GM19025 (cell line): Measurements from ENCODE around the gene SLA2.
"Not testable (repeated sequence)": the region's sequence is repeated elsewhere in the genome, so short reads cannot be mapped to it uniquely, and the experiment has no call there.

ENCODE experiments used
- ATAC-seq: cut with Tn5 transposase; IDR thresholded peaks from one replicate; pipeline ENCODE4 v1.9.1; 2021; ENCODE audit warnings: mild to moderate bottlenecking, low read depth, moderate library complexity; ENCODE audit not compliant: unreplicated experiment

Gene SLA2

DNA sequence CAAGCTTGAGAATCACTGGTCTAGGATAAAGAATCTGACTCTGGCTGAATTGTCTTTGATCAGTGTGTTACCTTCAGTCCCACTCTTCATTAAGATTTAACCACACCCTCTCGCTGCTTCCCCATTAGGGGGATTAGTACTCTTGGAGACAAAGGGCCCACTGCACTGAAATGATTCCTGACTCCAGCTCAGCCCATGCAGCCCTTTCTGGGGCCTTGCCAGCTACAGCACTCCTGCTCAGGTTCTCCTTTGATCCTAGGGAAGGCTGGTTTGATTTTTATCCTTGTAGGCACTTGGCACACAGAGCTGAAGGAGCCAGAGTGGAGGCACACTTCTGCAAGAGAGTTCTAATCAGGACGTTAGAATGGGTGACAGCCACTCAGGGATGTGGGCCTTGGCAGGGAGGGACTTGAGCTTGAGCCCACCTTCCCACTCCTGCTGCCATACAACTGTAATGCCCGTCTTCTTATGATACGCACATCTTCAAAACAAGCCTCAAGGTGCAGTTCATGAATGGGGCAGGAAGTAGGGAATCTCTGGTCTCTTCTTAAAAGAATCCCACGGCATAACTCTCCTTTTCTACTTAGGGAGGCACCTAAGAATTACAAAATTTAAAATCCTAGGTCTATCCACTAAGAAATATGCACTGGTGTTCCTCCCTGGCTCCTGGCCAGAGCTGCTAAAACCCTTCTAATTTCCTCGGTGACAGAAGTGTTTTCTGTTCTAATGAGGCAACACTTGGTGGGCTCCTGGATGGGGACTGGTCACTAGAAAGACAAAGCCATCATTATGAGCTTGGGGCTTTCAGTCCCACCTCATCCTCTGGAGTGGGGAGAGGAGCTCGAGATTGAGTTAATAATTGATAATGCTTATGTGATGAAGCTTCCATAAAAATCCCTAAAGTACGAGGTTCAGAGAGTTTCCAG lies 1.5 kb upstream of the SLA2 start:
- no peak for ATAC-seq

GRCh38 chr20:36646678-36647077 lies 682 bp upstream of the SLA2 start:
- no peak for ATAC-seq

- no peak for ATAC-seq
Measured at GRCh38 chr20:36645353-36645752, 643 bp downstream of the SLA2 start.

- no peak for ATAC-seq
Measured at GRCh38 chr20:36644706-36645095, 1.3 kb downstream of the SLA2 start.

- ATAC-seq, result no peak
Measured at GRCh38 chr20:36644032-36644705, 1.8 kb downstream of the SLA2 start.

GRCh38 chr20:36642136-36642535 lies 3.9 kb downstream of the SLA2 start:
- no peak for ATAC-seq

- no peak for ATAC-seq
Measured at GRCh38 chr20:36641506-36641843, 4.5 kb downstream of the SLA2 start.

- not testable (repeated sequence) for ATAC-seq
Measured at GRCh38 chr20:36638876-36639400, 7.1 kb downstream of the SLA2 start.

DNA sequence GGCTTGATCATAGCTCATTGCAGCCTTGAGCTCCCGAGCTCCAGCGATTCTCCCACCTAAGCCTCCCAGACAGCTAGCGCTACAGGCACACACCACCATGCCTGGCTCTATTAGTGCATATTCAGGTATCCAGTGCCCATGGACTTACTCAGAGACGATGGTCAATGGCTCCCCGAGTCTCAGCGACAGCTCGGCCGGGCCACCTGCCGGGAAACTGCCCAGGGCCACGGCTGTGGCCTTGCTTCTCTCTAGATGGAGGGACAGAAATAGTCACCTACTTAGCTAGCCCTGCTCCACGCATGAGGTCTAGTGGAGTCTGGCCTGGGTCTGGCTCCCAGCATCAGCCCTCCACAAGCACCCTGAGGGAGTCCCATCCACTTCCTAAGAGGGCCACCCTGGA lies 11.7 kb downstream of the SLA2 start:
- no peak for ATAC-seq

DNA sequence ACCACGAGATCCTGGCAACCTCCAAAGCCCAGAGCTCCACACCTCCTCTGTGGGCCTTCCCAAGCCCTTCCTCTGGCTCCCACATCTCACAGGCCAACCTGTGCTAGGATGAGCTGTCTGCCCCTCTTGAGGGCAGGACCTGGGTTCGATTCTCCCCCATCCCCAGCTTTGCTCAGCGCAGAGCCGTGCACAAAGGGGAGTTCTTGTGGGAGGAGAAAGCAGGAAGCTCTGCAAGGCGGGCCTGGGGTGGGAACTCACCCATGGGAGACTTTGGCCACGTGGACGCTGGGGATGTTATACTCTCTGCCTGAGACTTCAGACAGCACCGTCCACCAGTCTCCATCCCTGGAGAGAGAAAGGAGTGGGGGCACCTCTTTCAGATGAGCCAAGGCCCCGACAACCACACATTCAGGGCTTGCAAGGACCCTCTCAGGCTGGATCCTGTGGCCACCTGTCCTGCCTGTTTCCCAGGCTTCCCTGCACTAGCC lies 12.7 kb downstream of the SLA2 start:
- no peak for ATAC-seq

- ATAC-seq, result no peak
Measured at GRCh38 chr20:36632487-36633284, 13.3 kb downstream of the SLA2 start.

DNA sequence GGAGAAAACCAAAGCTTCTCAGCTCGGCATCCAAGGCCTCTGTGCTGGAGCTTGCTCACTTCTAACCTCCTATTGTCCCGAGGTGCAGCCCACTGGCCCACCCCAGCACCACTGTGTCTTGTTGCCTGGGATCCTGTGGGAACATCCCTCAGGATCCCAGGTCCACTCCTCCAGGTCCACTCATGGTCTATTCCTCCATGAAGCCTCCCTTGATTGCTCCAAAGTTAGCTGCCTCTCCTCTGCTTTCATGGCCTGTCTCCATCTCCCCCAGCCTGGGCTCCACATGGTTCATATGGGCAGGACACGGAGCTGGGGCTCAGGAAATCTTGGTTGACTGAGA lies 13.9 kb downstream of the SLA2 start:
- no peak for ATAC-seq

DNA sequence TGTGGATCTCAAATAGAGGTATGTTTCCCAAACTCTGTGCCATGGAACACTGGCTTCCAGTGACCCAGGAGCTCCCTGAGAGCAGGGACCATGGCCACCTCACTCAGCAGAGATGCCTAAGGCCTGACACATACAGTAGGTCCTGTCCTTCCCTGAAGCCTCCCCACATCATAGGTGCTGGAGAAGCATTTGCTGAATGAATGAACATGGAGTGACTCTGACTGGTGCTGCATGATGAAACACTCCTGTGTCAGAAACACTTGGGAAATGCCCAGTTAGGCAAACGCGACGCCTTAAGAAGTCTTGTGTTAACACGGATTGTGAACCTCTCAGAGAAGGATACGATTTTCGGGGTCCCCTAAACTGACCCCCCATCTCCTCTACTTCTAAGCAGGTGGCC lies 14.3 kb downstream of the SLA2 start:
- no peak for ATAC-seq

GRCh38 chr20:36629719-36630681 lies 16.0 kb downstream of the SLA2 start:
- peak; percentile 41 for ATAC-seq

DNA sequence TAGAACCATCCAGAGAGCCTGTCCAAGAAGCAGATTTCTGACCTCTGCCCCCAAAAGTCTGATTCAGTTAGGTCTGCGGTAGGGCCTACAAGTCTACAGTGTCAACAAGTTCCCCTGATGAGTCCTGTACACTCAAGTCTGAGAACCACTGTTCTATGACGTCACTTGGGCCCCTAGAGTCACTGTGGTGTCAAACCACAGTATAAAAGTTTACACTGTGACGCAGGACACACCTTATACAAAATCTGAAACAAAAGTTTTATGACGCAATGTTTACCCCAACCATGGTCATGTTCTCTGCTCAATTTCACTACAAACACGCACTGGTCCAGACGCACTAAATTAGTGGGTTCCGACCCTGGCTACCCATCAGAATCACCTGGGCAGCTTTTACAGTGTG lies 17.9 kb downstream of the SLA2 start:
- ATAC-seq, result no peak

- no peak for ATAC-seq
Measured at GRCh38 chr20:36624944-36625324, 21.1 kb downstream of the SLA2 start.

DNA sequence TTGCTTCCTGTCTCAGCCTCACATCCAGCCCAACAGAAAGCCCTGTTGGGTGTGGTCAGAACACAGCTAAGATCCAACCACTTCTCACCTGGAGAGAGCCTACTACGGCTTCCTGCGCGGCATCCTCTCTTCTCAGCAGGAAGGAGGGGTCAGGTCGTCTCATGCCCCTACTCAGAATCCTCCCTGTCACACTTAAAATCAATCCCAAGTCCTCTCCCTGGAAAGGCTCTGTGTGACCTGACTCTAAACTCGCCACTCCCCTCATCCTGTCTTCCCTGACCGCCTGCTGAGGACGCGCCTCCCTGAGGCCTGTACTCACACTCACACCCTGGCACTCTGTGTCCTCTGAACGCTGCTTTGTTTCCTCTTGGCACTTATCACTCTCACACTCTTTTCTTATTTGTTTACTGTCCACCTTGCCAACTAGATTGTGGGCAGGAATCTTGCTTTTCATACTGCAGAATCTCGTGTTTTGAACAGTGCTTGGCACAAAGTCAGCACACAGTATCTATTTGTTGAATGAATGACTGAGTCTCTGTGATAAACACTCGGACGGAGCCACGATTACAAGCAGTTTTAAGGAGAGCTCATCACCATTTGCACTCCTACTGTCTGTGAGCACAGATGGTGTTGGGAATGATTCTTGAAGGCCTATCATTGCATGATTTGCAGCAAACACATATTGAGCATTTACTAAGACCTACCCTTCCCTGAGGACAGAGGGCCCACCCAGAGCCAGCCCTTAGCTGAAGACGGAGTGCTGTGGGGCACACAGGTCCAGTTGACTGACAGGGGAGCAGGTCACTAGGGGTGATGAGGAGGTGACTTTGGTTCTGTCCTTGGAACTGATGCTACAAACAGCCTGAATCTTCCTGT lies 21.7 kb downstream of the SLA2 start:
- no peak for ATAC-seq

GRCh38 chr20:36623444-36623843 lies 22.6 kb downstream of the SLA2 start:
- no peak for ATAC-seq

- no peak for ATAC-seq
Measured at GRCh38 chr20:36620917-36621316, 25.1 kb downstream of the SLA2 start.
